Airway epithelial cell (primary cell): Measurements from ENCODE around the gene MLLT1. TPM values are rescaled to one million over a fixed set of nuclear protein-coding genes. Genes with fewer than 3 reads are reported as not detected.

Experiments used
- total RNA-seq: library from RNA; depleted of rRNA; stranded (reverse); fragments of >200 nt; gene quantifications from 2 replicates; pipeline ENCODE4 v1.2.3, GENCODE V29; 2015

MLLT1 gene
- 15.7 and 20.3 TPM in 2 replicates for total RNA-seq

DNA sequence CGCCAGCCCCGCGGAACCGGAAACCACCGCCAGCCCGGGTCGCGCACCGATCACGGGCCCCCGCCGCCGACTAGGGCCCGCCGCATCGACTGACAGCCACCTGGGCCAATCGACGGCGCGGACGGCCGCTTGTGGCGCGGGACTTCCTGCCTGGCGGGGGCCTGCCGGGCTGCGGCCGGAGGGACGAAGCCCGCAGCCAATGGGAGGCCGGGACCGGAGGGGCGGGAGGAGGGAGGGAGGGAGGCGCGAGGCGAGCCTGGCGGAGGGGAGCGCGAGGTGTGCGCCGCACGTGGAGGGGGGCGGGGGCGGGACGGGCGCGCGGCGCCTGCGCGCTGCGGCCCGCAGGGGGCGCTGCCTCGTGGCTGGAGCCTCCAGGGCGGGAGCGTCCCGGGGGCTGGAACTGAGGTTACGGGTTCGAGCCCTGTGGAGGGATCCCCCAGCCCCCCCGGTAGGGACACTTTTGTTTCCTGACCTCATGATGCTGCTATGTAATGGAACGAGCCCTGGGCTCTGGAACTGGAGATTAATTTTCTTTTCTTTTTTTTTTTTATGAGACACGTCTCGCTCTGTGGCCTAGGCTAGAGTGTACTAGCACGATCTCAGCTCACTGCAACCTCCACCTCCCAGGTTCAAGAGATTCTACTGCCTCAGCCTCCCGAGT, at the start of gene MLLT1:
MLLT1 (minus strand) TSS at position 45 of the 661 bp plus-strand sequence. CDS start 191 bp downstream, outside the sequence.

Other genes starting within 250 kb of the MLLT1 start
- 10.3 and 18.8 TPM in 2 replicates for gene RFX2, start 169.5 kb downstream of the MLLT1 start, total RNA-seq
- gene ACSBG2, start 144.3 kb downstream of the MLLT1 start, total RNA-seq = not detected in 2 replicates
- gene ACER1, start 53.6 kb upstream of the MLLT1 start, total RNA-seq = not detected in 2 replicates
- gene CLPP, start 81.6 kb upstream of the MLLT1 start, total RNA-seq = 131 and 155 TPM in 2 replicates
- gene ALKBH7, start 92.8 kb upstream of the MLLT1 start, total RNA-seq = 37.8 and 64.3 TPM in 2 replicates
- 0.19 and 1.4 TPM in 2 replicates for gene PSPN, start 96.0 kb upstream of the MLLT1 start, total RNA-seq
- 43.5 and 52.1 TPM in 2 replicates for gene GTF2F1, start 113.2 kb upstream of the MLLT1 start, total RNA-seq
- gene KHSRP, start 144.8 kb upstream of the MLLT1 start, total RNA-seq = 120 and 172 TPM in 2 replicates
- not detected in 2 replicates for gene SLC25A41, start 153.8 kb upstream of the MLLT1 start, total RNA-seq
- gene SLC25A23, start 179.8 kb upstream of the MLLT1 start, total RNA-seq = 43.7 and 50.1 TPM in 2 replicates
- gene CRB3, start 184.3 kb upstream of the MLLT1 start, total RNA-seq = 30.4 and 36.9 TPM in 2 replicates
- 0.05 and 0.14 TPM in 2 replicates for gene DENND1C, start 201.8 kb upstream of the MLLT1 start, total RNA-seq
- gene TUBB4A, start 222.3 kb upstream of the MLLT1 start, total RNA-seq = 0.14 TPM in 1 of 2 replicates, not detected in the other